Endothelial cell of hepatic sinusoid (primary cell): ENCODE data around the gene SUGP1.

ENCODE experiments used
- in situ Hi-C: cut with HindIII; loops from 2 replicates; pipeline ENCODE4 v1.10.0; 2017; ENCODE audit warnings: low sequenced_read_pairs

The SUGP1 gene

DNA sequence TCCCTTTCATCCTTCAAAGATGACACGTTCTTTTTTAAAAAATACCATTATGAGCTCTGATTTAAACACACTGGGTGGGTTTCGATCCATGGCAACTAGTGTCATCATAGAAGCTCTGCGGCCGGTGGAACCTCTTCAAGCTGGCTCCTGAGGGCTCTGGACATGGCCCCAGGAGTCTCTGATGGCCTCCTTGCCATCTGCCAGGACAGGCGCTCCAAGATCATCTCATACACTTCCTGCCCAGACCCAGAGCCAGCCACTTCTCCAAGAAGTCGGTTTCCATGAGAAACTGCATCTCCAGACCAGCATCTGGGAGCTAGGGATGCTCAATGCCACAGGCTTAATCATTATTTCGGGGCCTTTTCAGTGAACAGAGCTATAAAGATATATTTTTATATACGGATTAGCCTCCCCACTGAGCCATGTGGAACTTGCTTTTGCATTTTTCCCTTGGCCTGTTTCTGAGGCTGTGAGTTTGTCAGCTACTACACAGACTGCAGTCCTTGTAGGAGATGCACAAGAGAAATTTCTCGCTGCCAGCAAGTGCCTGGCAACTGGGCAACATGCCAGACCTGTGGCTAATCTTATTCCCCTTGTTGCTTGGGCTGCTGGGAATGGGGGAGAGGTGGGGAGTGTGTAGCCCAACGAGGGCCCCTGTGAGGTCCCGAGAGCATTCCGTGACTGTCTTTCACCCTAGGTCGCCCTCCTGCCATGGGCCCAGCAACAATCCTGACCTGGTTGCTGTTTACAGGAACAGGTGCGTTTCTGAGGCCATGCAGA is 15.9 kb downstream of the SUGP1 start:
- in situ Hi-C loops, result no loop called here

DNA sequence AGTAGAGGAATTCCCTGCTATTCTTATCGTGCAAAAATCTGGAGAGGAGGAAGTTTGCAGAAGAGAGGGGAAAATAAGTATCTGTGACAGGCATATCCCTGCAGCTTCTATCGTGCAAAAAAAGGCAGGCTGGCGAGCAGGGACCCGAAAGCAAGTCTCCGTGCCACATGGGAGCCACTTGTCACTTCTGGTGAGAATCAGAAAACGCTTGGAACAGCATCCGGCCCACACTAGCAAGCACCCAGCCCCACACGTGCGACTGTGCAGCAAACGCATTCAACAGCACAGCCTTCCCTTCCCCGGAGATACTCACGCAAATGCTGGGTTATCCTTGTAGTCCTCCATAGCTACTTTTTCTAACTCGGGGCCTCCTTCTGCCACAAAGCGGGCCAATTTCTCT is 16.9 kb downstream of the SUGP1 start:
- in situ Hi-C loops, result no loop called here

DNA sequence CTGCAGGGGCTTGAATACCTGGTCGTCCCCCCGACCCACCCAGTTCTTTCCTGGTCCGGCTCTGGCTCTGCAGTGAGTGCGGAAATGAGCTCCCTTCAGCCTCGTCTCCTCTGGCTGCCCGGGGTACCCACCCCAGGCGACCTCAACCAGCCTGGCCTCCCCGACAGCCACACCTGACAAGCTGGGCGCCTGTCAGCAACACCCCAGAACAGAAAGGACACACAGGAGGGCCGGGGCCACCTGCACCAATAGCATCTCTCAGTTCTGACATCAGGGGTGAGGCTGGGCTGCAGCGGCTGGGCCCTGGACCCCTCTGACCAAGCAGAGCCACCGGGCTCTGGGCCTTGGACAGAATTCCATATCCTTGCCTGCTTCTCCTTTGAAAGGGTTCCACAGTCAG is 19.7 kb downstream of the SUGP1 start:
- in situ Hi-C loops, result no loop called here

DNA sequence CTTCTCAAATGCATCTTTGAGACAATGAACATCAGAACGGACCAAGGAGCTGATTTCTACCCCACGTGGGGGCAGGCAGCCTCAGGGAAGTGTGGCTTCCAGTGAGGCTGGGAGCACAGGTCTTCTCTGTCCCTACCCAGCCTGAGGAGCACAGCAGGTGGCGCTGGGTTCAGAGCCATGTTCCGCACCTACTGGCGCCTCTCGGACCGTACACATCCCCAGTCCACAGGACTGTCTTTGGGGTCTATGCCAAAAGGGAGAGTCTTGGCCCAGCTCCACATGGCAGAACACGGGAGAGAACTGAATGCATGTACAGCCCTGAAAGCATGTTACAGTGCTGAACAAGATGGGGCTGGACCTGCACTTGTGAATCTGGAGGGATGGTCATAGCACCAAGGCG is 22.6 kb downstream of the SUGP1 start:
- in situ Hi-C loops, result no loop called here

DNA sequence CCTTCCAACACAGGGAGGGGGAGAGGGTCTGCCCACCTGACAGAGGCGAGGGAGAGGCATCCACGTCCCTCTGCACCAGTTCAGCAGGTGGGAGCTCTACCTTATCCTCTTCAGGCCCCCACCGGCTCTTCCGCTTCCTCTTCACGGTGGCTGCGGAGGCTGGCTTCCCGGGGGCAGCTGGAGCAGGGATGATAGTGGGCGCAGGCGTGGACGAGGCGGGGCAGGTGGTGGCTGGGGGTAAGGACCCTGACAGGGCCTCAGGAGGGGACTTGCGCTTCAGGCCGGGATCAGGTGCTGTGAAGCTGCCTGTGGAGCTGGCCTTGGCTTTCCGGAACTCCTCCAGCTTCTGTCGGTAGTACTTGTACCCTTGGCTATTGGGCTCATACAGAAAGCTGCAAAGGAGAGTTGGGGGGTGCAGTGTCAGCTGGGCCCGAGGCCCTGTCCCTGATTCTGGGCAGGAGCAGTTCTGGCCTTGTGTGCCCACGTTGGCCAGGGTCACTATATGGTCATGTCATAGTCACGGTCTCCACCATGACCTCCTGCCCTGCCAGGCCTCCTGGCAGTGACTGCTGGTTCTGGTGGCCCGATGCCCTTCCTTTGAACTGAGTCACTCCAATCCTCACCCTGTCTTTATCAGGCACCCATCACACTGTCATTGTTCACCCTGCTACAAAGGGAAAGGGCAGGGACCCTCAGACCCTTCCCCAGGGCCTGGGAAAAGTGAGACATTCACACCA is 23.2 kb downstream of the SUGP1 start:
- in situ Hi-C loops, result no loop called here

DNA sequence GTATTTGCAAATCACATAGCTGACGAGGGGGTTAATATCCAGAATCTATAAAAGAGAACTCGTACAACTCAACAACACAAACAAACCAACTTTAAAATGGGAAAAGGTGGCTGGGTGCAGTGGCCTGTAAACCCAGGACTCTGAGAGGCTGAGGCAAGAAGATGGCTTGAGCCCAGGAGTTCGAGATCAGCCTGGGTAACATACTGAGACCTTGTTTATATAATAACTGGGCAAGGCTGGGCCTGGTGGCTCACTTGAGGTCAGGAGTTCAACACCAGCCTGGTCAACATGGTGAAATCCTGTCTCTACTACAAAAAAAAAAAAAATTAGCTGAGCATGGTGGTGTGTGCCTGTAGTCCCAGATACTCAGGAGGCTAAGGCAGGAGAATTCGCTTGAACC is 25.4 kb downstream of the SUGP1 start:
- in situ Hi-C loops, result no loop called here

DNA sequence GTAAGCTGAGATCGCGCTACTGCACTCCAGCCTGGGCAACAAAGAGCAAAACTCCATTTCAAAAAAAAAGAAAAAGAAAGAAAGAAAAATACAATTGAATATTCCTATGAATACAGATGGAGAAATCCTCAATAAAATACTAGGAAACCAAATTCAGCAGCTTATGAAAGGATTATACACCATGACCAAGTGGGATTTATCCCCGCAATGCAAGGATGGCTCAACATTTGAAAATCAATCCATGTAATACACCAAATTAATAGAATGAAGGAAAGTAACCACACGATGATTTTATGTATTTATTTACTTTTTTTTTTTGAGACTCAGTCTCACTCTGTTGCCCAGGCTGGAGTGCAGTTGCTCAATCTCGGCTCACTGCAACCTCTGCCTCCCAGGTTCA is 27.7 kb downstream of the SUGP1 start:
- in situ Hi-C loops, result no loop called here

DNA sequence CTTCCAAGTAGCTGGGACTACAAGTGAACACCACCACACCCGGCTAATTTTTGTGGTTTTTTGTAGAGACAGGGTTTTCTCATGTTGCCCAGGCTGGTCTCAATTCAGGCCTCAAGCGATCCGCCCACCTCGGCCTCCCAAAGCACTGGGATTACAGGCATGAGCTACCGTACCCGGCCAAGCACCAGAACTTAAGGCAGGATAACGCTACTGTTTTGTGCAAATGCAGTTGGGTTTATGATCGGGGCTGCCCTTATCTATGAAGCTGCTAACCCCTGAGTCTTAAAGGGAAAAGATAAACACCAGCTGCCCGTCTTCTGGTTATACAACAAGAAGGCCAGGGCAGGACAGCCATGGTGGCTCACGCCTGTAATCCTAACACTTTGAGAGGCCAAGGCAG is 34.6 kb downstream of the SUGP1 start:
- in situ Hi-C loops, result no loop called here

DNA sequence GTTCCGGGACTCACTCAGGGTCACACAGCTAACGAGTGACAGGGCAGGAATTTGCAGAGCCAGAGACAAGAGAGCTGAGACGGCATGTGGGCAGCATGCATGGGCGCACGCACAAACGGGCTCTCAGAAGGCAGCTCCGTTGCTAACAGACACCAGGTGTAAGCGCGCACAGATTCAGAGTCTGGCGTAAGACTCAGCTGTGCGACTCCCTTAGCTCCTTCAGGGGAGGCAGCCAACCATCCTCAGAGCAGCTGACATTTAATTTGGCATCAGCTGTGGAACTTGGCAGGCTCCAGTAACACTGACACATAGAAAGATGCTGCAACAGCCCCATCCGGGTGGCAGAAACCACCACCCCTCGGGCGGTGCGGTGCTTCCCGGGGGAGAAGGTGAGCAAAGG is 39.7 kb downstream of the SUGP1 start:
- in situ Hi-C loops, result no loop called here

DNA sequence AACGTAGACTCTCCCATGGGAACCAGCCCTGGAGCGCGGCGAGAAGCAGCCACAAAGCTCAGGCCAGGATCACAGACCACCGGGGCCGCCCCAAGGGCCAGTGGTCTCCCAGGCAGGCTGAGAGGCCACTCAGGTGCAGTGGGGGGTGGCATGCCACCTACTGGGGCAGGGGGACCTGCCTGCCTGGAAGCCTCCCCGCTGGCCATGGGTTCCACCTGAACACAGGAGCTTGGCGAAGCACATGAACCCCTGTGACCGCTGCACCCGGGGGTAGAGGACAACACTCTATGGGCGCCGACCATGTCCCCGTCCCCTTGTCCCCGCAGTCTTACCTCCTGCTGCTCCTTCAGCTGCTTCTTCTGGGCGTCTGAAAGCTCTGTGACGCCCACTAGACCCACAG is 40.5 kb downstream of the SUGP1 start:
- in situ Hi-C loops, result no loop called here

DNA sequence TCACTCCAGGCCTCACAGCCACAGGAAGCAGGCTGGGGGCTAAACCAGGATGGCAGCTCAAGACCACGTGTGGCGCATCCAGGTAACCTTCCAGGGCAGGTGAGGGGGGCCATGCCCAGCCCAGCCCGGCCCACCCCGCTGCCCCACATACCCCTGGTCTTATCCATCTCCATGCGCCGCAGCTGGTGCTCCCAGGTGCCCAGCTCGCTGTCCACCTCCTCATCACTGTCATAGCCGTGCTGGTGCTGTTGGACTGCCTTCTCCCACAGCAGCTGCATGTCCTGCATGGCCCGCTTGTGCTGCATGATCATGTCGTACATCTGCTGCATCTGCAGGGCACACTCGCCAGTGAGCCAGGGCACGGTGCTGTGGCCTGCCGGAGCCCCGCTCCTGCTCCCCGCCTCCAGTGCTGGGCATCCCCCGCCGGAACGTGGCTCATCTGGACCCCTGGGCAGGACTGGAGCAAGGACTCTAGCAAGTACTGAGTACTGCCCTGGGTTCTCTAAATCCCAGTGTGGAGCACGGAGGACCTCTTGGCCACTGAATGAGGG is 41.2 kb downstream of the SUGP1 start:
- in situ Hi-C loops, result no loop called here

DNA sequence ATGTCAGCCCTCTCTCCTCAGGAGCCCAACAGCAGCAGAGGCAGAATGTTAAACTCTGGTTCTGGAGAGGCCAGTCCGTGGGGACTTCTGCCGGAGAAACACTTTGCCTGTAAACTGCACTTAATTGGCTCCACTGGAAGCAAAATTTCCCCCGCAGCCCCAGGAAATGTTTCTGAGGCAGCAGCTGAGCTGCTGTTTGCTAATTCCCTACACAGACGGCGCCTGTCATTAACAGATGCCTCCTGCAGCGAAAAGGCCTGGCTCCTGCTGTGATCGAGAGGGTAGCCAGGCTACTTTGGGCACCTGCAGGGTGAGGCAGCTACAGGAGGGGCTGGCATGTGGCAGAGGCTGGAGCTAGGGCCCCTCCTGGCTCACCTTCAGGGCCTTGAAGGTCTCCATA is 42.0 kb downstream of the SUGP1 start:
- in situ Hi-C loops, result no loop called here

DNA sequence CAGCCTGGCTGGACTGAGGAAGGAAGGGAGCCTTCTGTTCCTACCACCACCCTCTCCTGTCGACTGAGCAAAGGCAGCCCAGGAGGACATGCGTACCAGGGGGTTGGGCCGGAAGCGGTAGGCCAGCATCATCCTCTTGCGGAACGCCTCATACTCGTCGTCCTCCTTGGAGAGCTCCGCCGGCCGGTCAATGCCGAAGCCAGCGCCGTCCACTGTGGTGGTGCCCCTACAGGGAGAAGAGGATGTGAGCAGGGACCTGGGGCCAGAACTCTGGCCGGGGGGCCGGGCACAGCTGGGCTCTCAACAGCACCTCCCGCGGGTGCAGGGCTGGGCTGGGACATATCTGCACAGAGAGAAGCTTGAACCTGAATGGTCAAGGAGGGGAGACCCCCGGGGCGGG is 43.5 kb downstream of the SUGP1 start:
- in situ Hi-C loops, result no loop called here

DNA sequence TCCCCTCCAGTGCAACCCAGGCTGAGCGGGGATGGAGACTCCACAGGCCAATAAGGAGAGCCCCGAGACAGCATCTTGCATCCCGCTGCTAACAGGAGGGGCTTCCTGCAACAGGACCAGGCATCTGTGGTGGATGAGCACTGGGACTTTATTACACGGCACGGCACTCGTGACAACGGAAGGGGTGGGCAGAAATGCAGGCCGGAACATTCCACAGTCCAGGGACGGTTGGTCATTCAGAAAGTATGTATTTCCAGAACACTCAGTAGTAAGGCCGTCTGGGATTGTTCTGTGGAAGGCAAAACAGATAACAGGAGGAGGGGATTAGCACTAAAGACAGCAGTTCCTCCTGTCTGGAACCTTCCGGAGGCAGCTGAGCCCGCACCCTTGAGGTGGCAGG is 43.9 kb downstream of the SUGP1 start:
- in situ Hi-C loops, result no loop called here

DNA sequence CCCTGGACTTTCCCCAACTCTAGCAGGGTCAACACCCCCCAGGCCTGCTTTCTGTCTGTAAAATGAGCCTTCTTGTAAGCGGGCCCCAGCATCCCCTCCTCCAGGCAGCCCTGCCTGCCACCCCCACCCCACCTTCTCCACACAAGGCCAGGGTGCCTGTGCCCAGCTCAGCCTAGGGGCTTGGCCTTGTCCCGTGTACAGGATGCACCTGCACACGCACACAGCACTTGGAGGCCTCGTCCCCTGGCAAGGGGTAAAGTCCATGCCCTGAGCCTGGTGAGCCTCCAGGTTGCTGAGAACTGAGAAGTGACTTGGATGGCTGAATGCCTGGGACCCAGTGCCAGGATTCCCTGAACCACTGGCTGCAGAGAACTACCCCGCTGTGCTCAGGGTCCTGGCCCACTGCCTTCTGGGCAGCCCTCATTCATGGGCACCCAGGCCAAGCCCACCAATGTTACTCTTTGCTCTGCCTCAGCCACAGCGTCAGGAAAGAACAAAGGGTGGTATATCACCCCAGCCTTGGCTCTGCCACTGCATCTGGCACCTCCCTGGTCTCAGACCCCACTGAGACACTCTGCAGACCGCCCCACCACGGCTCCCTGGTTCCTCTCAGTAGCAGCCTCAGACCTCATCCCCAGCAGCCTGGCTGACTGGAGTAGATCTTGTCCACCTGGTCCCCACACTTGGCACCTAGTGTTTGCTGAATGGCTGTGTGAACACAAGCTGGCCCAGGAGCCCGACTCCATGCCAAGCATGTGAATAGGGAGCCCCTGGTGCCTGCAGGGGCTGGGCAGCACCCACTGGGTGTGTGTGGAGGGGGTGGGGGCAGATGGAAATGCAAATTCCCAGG is 45.4 kb downstream of the SUGP1 start:
- in situ Hi-C loops, result no loop called here

DNA sequence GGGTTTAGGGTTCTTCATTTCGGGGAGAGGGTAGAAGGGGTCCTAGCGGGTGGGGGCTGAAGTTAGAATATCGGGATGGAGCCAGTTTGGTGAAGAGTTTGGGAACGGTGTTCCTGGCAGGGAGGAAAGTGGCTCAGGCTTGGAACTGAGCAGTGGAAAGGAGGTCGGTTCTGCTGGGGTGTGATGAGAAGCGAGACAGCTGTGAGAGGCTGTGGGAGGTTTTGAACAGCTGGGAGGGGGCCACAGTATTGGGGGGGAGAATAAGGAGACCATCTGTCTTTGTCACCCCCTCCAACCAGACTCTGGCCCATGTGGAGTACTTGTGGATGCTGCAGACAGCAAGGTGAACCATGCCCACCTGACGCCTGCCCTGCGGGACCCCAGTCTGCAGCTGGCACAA is 46.2 kb downstream of the SUGP1 start:
- in situ Hi-C loops, result no loop called here

DNA sequence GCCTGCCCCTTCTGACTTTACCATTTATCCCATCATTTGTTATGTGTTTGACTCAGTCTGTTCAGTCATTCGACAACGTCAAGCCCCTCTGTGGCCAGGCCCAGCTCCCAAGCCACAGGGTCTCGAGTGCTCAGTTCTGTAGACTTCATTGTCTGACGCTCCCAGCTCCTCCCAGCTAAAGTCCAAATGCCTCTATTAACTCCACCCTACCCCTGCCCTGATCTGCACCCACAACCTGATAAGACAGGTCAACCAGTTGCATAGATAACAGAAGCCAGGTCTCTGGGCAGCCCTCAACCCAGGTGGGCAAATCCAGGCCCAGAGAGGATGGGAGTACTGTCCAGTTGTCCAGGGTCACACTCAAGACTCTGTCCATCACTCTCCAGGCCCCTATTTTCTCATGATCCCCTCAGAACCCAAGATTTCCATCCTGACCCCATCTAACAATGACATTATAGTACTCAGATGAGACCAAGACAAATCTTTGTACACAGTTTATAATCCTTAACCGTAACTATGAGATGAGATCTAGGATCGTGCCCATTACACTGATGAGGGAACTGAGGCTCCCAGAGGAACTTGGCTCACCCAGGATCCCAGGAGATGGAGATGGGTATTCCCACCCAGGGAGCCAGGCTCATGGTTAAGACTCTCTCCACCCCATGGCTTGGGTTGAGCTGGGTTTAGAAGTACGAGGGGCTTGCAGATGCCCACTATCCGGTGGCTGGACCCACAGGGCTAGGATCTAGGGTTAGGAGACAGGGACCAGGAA is 48.3 kb downstream of the SUGP1 start:
- in situ Hi-C loops, result no loop called here

DNA sequence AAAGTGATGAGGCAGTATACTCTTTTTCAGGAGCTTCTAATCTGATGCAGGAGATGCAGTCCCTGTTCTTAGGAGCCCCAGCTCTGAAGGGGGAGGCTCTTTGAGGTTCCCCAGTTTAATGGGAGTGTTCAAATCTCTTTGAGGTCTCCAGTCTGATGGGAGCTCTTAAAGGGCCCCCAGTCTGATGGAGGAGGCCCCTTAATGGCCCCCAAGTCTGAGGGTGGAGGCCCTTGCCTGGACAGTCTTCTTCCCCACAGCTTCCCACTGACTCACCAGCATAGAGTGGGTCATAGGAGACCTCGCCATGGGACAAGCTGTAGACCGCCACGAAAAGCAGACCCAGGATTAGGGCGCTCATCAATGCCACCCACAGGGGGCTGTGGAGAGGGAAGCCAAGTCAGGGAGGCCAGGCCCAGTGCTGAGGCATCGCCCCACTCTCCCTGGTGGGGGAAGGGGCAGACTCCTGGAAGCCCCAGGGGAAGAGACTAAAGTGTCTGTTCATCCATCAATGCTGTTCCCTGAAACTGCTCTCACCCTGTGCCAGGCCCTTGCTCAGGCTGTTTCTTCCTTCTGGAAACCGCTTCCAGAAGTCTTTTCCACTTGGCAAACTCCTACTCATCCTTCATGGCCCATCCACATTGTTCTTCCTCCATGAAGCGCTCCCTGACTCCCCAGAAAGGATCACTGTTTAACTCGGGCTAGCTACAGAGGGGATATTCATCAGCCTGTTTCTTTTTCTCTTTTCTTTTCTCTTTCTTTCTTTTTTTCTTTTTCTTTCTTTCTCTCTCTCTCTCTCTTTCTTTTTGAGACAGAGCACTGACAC is 49.3 kb downstream of the SUGP1 start:
- in situ Hi-C loops, result no loop called here

DNA sequence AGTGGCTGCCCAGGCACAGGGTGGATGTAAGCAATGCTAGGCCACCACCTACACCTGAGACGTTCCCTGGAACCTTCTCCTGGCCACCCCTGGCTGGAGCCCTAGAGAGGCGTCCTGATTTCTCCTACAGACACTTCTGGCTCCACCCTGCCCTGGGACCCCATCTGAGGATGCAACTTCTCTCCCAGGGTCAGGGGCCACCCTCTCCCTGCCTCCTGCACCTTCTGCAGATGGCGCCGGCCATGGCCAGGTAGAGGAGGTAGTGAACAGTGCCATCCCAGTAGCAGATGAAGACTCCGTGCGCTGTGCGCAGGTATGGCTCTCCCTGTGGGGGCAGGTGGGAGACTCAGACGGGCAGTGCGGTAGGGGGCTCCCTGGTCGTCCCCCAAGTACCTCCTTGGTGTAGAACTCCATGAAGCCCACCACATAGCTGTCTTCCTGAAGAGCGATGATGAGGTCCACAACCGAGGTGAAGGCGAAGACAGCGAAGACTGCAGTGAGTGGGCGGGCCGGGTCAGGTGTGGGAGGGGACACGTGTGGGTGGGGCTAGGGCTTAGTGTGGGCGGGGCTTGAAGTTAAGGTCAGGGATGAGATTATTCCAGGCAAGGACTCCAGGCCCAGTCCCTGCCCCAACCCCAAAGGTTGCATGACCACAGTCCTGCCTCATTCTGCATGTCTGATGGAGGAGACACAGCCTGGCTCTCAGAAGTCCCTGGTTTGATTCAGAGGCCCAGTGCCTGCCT is 50.2 kb downstream of the SUGP1 start:
- in situ Hi-C loops, result no loop called here
